Activated CD4-positive, alpha-beta memory T cell treated with anti-CD3 and anti-CD28 coated beads, Interleukin-2, amount 10 ng/mL, durations not matched to agents 7 days and 5 days (primary cell): ENCODE results near the gene ATPAF1. TPM values are rescaled to one million over a fixed set of nuclear protein-coding genes. Genes with fewer than 3 reads are reported as not detected.
"Not testable (repeated sequence)": the region's sequence is repeated elsewhere in the genome, so short reads cannot be mapped to it uniquely, and the experiment has no call there.

Experiments used
- CTCF ChIA-PET: fragments of 350-600 bp; sonication (Branson Sonifier 250); formaldehyde crosslinking; loops from one replicate; lab custom pipeline; 2021; ENCODE audit warnings: antibody characterized with exemption, inconsistent platforms; lab: Charles Lee
- POLR2A ChIA-PET: fragments of 350-600 bp; sonication (Branson Sonifier 250); formaldehyde crosslinking; loops from one replicate; lab custom pipeline; 2021; ENCODE audit warnings: antibody characterized with exemption; lab: Charles Lee
- DNase-seq: peaks from one replicate; pipeline ENCODE4 v3.0.0-alpha.2; 2020
- H3K27ac Mint-ChIP-seq: one replicate; pipeline ENCODE4 v1.8.0; 2021; ENCODE audit warnings: mild to moderate bottlenecking, mixed read lengths
- H3K27me3 Mint-ChIP-seq: one replicate; pipeline ENCODE4 v1.8.0; 2021; ENCODE audit warnings: mixed read lengths
- H3K36me3 Mint-ChIP-seq: one replicate; pipeline ENCODE4 v1.8.0; 2021; ENCODE audit warnings: low read depth, mixed read lengths
- H3K4me1 Mint-ChIP-seq: one replicate; pipeline ENCODE4 v1.8.0; 2021; ENCODE audit warnings: mixed read lengths
- H3K4me3 Mint-ChIP-seq: one replicate; pipeline ENCODE4 v1.8.0; 2021; ENCODE audit warnings: mild to moderate bottlenecking, mixed read lengths
- H3K9me3 Mint-ChIP-seq: one replicate; pipeline ENCODE4 v1.8.0; 2021; ENCODE audit warnings: mixed read lengths
- total RNA-seq, 2 experiments: library from RNA; stranded (reverse); gene quantifications; one replicate each; pipeline ENCODE4 v1.2.3, GENCODE V29; 2021

Gene ATPAF1
- total RNA-seq, 2 experiments from 2014 or later = 51.1 to 51.2 TPM

DNA sequence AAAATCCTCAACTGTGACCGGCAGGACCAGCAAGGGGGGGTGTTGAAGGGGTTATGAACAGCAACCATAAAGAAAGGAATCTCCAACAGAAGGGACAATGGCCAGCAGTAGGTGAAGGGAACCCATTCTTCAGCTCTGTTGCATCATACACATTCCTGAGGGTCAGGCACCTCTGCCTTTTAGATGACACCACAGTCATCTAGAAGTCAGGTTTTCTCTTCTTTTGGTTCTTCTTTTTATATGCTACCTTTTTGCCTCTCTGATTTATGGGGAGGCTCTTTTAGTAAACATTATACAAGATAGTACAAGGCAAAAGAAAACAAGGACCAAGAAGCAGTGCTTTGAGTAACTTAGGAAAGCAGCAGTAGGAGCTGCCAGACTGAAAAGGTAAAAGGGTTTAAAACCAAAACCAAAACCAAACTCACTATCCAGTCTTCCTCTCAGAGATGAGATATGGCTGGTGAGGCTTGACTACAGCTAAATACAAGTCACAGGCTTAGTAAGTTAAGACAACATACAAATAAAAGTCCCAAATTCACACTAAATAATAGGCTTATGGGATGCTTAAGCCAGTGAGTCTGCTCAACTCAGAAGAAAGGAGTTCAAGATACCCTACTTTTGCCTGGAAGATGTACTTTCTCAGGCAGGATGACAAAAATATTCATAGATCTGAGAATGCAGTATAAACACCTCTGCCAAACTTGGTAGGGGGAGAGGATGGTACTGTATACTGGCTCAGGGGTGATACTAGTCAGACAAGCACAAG lies 7.6 kb upstream of the ATPAF1 start:
- CTCF ChIA-PET = interaction anchor here (0.6 to 2.4 kb wide), 6 partner anchors 39 to 503 kb away, joined by 3 to 6 read pairs (median 4); no protein-coding TSS in a partner anchor
- Mint-ChIP-seq H3K36me3 (peaks cover 55% of the 10 kb centered on the region), H3K4me3 (peak overlapping the region; percentile 44), H3K9me3 (no peaks in the 10 kb centered on the region), H3K4me1 (peaks cover 35% of the 10 kb centered on the region), H3K27ac (peak overlapping the region; percentile 89), H3K27me3 (no peaks in the 10 kb centered on the region)
- DNase-seq = no peak
- POLR2A ChIA-PET = interaction anchor here (1.2 to 4.3 kb wide), 5 partner anchors 8 to 42 kb away, joined by 4 to 24 read pairs (median 5); partner anchors contain the start of gene ATPAF1

GRCh38 chr1:46673749-46674182 lies 5.6 kb upstream of the ATPAF1 start:
- Mint-ChIP-seq H3K4me3 (no peak overlapping the region), H3K27me3 (no peaks in the 10 kb centered on the region), H3K27ac (peak overlapping the region; percentile 47), H3K4me1 (peaks cover 35% of the 10 kb centered on the region), H3K36me3 (peaks cover 41% of the 10 kb centered on the region), H3K9me3 (no peaks in the 10 kb centered on the region)
- CTCF ChIA-PET = no interaction called here
- POLR2A ChIA-PET = interaction anchor here (0.6 to 1.2 kb wide), 2 partner anchors 57 to 72 kb away, joined by 3 to 4 read pairs; partner anchors contain the start of gene MOB3C
- DNase-seq = peak; percentile 33

DNA sequence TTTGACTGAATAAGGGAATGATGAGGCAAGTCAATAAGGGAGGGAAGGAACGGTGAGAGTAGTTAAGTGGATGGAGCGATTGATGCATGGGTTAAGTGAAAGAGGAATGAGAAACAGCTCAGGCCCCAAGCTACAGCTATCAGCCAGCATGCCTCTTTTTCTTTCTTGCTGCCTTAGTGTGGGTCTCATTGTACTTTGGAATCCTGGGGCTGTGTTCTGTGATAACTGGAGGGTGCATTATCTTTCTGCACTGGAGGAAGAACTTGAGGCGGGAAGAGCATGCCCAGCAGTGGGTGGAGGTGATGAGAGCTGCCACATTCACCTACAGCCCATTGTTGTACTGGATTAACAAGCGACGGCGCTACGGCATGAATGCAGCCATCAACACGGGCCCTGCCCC lies 4.5 kb upstream of the ATPAF1 start:
- H3K4me1 Mint-ChIP-seq = peaks cover 35% of the 10 kb centered on the region
- CTCF ChIA-PET = no interaction called here
- peaks cover 31% of the 10 kb centered on the region for H3K36me3 Mint-ChIP-seq
- H3K9me3 Mint-ChIP-seq = no peaks in the 10 kb centered on the region
- no peak overlapping the region for H3K27ac Mint-ChIP-seq
- POLR2A ChIA-PET = interaction anchor here (0.8 to 1.1 kb wide), 2 partner anchors 13 to 46 kb away, joined by 3 read pairs; partner anchors contain the start of gene EFCAB14
- H3K4me3 Mint-ChIP-seq = no peak overlapping the region
- DNase-seq = no peak
- no peaks in the 10 kb centered on the region for H3K27me3 Mint-ChIP-seq

DNA sequence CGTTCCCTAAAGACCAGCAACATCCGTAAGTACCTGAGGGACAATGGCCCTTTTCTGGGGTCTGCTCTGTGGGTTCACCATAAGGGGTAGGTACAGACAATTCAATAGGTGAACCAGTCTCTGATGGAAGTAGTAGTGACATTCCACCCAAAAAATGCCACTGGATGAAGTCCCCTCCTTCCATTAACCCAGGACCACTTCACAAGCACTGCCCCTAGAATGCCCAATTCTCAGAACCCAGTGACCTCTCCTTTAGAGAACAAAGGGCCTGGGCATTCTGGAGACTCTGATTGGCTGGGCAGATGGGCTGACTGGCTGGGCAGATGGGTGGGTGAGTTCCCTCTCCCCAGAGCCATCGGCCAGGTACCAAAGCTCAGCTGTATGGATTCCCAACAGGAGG lies 3.4 kb upstream of the ATPAF1 start, which contains the start of gene TEX38:
Gene TEX38, plus strand, starts transcription at position 301 of the 400 bp plus-strand sequence. Its CDS starts 81 bp downstream, at position 382.
- H3K4me3 Mint-ChIP-seq = no peak within 1 kb of the TSS
- no peak for DNase-seq
- POLR2A ChIA-PET = no interaction called here
- H3K27me3 Mint-ChIP-seq = no peaks in the 10 kb centered on the region
- peaks cover 21% of the 10 kb centered on the region for H3K36me3 Mint-ChIP-seq
- H3K27ac Mint-ChIP-seq = no peak within 1 kb of the TSS
- CTCF ChIA-PET = no interaction called here
- no peaks in the 10 kb centered on the region for H3K9me3 Mint-ChIP-seq
- H3K4me1 Mint-ChIP-seq = peaks cover 36% of the 10 kb centered on the region

- H3K9me3 Mint-ChIP-seq = no peaks in the 10 kb centered on the region
- H3K4me3 Mint-ChIP-seq = no peak overlapping the region
- POLR2A ChIA-PET = no interaction called here
- CTCF ChIA-PET = no interaction called here
- no peak for DNase-seq
- peaks cover 19% of the 10 kb centered on the region for H3K36me3 Mint-ChIP-seq
- H3K27ac Mint-ChIP-seq = no peak overlapping the region
- H3K27me3 Mint-ChIP-seq = no peaks in the 10 kb centered on the region
- H3K4me1 Mint-ChIP-seq = peaks cover 27% of the 10 kb centered on the region
These were observed 2.0 kb upstream of the ATPAF1 start for GRCh38 chr1:46670134-46670533.

DNA sequence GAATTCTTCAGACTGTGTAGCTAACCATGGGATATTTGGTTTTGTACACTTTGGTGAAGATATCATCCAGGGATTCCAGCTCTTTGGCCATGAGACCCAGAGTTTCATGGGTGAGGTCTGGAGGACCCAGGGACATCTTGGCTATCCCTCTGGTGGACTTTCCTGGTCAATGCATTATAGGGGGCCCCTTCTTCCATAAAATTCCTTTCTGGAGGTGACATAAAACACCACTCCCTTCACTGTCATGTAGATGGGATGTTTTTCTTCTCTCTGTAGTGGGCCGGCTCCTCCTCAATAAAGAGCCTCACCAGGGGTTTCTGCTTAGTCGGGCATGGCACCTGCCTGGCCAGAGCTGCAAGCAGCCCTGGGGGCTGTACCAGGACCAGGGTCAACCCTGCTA lies 2.2 kb downstream of the ATPAF1 start:
- Mint-ChIP-seq H3K9me3 (no peaks in the 10 kb centered on the region), H3K27ac (no peak overlapping the region), H3K27me3 (no peaks in the 10 kb centered on the region), H3K36me3 (peaks cover 27% of the 10 kb centered on the region), H3K4me3 (no peak overlapping the region), H3K4me1 (peaks cover 20% of the 10 kb centered on the region)
- POLR2A ChIA-PET = interaction anchor here (1.1 to 1.2 kb wide), 2 partner anchors 11 to 50 kb away, joined by 3 to 4 read pairs; no protein-coding TSS in a partner anchor
- CTCF ChIA-PET = no interaction called here
- no peak for DNase-seq

DNA sequence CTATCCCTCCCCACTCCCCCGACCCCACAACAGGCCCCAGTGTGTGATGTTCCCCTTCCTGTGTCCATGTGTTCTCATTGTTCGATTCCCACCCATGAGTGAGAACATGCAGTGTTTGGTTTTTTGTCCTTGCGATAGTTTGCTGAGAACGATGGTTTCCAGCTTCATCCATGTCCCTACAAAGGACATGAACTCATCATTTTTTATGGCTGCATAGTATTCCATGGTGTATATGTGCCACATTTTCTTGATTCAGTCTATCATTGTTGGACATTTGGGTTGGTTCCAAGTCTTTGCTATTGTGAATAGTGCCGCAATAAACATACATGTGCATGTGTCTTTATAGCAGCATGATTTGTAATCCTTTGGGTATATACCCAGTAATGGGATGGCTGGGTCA lies 5.2 kb downstream of the ATPAF1 start:
- CTCF ChIA-PET, H3K4me3 Mint-ChIP-seq, H3K27me3 Mint-ChIP-seq, H3K9me3 Mint-ChIP-seq, DNase-seq, POLR2A ChIA-PET, H3K27ac Mint-ChIP-seq: not testable (repeated sequence)
- peaks cover 42% of the 10 kb centered on the region for H3K36me3 Mint-ChIP-seq
- peaks cover 39% of the 10 kb centered on the region for H3K4me1 Mint-ChIP-seq

- ChIA-PET CTCF (interaction anchor here (1.2 to 1.4 kb wide), 2 partner anchors 38 to 56 kb away, joined by 3 to 4 read pairs; partner anchors contain the start of gene MKNK1), POLR2A (interaction anchor here (0.8 kb wide), 2 partner anchors 57 to 64 kb away, joined by 3 read pairs; no protein-coding TSS in a partner anchor)
- Mint-ChIP-seq H3K4me1 (peaks cover 27% of the 10 kb centered on the region), H3K4me3 (peak overlapping the region; percentile 35), H3K36me3 (peaks cover 65% of the 10 kb centered on the region), H3K27ac (peak overlapping the region; percentile 26)
- not testable (repeated sequence) for H3K9me3 Mint-ChIP-seq, DNase-seq, H3K27me3 Mint-ChIP-seq
These were observed 8.0 kb downstream of the ATPAF1 start for GRCh38 chr1:46660116-46660515.

- no peak for DNase-seq
- CTCF ChIA-PET = interaction anchor here (1.4 kb wide), 1 partner anchor 37 kb away, joined by 3 read pairs; no protein-coding TSS in a partner anchor
- H3K27me3 Mint-ChIP-seq = no peaks in the 10 kb centered on the region
These were observed 8.8 kb downstream of the ATPAF1 start for GRCh38 chr1:46659307-46659870.

GRCh38 chr1:46657775-46658174 lies 10.4 kb downstream of the ATPAF1 start:
- no peak overlapping the region for H3K27ac Mint-ChIP-seq
- H3K9me3 Mint-ChIP-seq = peaks cover 4% of the 10 kb centered on the region
- H3K27me3 Mint-ChIP-seq = no peaks in the 10 kb centered on the region
- CTCF ChIA-PET = no interaction called here
- H3K36me3 Mint-ChIP-seq = peaks cover 60% of the 10 kb centered on the region
- H3K4me1 Mint-ChIP-seq = peaks cover 36% of the 10 kb centered on the region
- no peak overlapping the region for H3K4me3 Mint-ChIP-seq
- POLR2A ChIA-PET = interaction anchor here (2.1 kb wide), 1 partner anchor 19 kb away, joined by 5 read pairs; no protein-coding TSS in a partner anchor
- no peak for DNase-seq

More at GRCh38 chr1:46659307-46659870, 8.8 kb downstream of the ATPAF1 start:
- POLR2A ChIA-PET = interaction anchor here (0.8 to 2.1 kb wide), 2 partner anchors 17 to 56 kb away, joined by 3 to 5 read pairs; no protein-coding TSS in a partner anchor
- no peak overlapping the region for H3K4me3 Mint-ChIP-seq
- peaks cover 4% of the 10 kb centered on the region for H3K9me3 Mint-ChIP-seq
- peak overlapping the region; percentile 16 for H3K27ac Mint-ChIP-seq
- peaks cover 65% of the 10 kb centered on the region for H3K36me3 Mint-ChIP-seq
- peaks cover 24% of the 10 kb centered on the region for H3K4me1 Mint-ChIP-seq

GRCh38 chr1:46656643-46657042 lies 11.5 kb downstream of the ATPAF1 start:
- peaks cover 41% of the 10 kb centered on the region for H3K4me1 Mint-ChIP-seq
- peaks cover 4% of the 10 kb centered on the region for H3K9me3 Mint-ChIP-seq
- H3K4me3 Mint-ChIP-seq = no peak overlapping the region
- peaks cover 68% of the 10 kb centered on the region for H3K36me3 Mint-ChIP-seq
- CTCF ChIA-PET = no interaction called here
- POLR2A ChIA-PET = no interaction called here
- no peaks in the 10 kb centered on the region for H3K27me3 Mint-ChIP-seq
- no peak for DNase-seq
- no peak overlapping the region for H3K27ac Mint-ChIP-seq

DNA sequence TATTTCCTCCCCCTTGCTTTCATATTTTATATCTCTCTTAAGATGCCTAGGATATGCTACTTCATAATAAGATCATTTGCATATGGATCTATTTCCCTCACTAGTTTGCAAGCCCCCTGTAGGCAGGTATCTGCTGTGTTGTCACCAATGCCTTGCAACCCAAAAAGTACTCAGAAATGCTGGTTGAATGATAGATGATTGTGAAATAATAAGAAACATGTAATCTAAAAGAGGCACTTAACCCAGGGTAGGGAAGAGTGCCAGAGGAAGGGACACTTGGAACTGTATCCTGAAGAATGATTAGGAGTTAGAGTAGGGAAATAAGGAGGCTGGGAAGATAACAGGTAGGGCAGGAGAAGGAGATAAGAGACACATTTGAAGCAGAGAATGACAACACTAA lies 12.3 kb downstream of the ATPAF1 start:
- CTCF ChIA-PET = interaction anchor here (1.2 kb wide), 1 partner anchor 18 kb away, joined by 3 read pairs; no protein-coding TSS in a partner anchor
- no peak for DNase-seq
- POLR2A ChIA-PET = no interaction called here

More for the DNA sequence above, 12.3 kb downstream of the ATPAF1 start:
- H3K9me3 Mint-ChIP-seq = peaks cover 4% of the 10 kb centered on the region
- H3K36me3 Mint-ChIP-seq = peaks cover 72% of the 10 kb centered on the region
- H3K27me3 Mint-ChIP-seq = no peaks in the 10 kb centered on the region
- no peak overlapping the region for H3K4me3 Mint-ChIP-seq
- no peak overlapping the region for H3K27ac Mint-ChIP-seq
- H3K4me1 Mint-ChIP-seq = peaks cover 38% of the 10 kb centered on the region
